WI38 (cell line): ENCODE data around the gene CCDC92.

Experiments
- H3K4me3 ChIP-seq: 2 replicates; pipeline ENCODE4 v1.5.1; 2011; ENCODE audit warnings: low read depth, mild to moderate bottlenecking, control low read depth, low read length
- TF ChIP-seq, protein P1 (sequence below): IDR thresholded peaks from 2 replicates; pipeline ENCODE4 v1.5.1; 2012; ENCODE audit warnings: low read depth, mild to moderate bottlenecking, control low read depth, low read length

The CCDC92 gene

DNA sequence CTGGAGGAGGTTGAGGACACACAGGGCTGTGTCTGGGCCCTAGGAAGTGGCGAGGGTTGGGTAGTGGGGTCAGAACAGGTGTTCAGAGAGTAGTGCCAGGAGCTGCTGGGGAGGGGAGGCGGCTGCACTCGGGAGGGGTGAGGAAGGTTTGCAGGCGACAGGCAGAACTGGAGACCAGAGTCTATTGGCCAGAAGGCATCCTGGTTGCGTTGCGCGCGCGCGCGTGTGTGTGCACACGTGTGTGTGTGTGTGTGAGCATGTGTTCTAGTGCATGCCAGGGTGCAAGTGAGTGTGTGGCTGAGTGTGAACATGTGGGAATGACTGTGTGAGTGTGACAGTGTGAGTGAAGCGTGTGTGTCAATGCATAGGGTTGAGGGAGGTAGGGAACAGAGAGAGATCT, 86.4 kb downstream of the CCDC92 start:
- H3K4me3 ChIP-seq, result no peak overlapping the region
- TF ChIP-seq, protein P1, sequence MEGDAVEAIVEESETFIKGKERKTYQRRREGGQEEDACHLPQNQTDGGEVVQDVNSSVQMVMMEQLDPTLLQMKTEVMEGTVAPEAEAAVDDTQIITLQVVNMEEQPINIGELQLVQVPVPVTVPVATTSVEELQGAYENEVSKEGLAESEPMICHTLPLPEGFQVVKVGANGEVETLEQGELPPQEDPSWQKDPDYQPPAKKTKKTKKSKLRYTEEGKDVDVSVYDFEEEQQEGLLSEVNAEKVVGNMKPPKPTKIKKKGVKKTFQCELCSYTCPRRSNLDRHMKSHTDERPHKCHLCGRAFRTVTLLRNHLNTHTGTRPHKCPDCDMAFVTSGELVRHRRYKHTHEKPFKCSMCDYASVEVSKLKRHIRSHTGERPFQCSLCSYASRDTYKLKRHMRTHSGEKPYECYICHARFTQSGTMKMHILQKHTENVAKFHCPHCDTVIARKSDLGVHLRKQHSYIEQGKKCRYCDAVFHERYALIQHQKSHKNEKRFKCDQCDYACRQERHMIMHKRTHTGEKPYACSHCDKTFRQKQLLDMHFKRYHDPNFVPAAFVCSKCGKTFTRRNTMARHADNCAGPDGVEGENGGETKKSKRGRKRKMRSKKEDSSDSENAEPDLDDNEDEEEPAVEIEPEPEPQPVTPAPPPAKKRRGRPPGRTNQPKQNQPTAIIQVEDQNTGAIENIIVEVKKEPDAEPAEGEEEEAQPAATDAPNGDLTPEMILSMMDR, result no peak
